ENCODE measurements around the gene PTPN21. TPM values are rescaled to one million over a fixed set of nuclear protein-coding genes. Genes with fewer than 3 reads are reported as not detected.
"Not testable (repeated sequence)": the region's sequence is repeated elsewhere in the genome, so short reads cannot be mapped to it uniquely, and the experiment has no call there.

PTPN21 gene
- total and polyA plus RNA-seq, 8 donors, result 3.5 to 63.0 (median 18.5) TPM

GRCh38 chr14:88541324-88541723 is 13.5 kb downstream of the PTPN21 start:
- H3K4me1 ChIP-seq, result peaks cover 0 to 48% (median 23%) of the 10 kb centered on the region in 4 donors
- DNase-seq, result no peak
- H3K36me3 ChIP-seq, result peaks cover 0 to 21% (median 12%) of the 10 kb centered on the region in 4 donors
- TF ChIP-seq, protein P1, sequence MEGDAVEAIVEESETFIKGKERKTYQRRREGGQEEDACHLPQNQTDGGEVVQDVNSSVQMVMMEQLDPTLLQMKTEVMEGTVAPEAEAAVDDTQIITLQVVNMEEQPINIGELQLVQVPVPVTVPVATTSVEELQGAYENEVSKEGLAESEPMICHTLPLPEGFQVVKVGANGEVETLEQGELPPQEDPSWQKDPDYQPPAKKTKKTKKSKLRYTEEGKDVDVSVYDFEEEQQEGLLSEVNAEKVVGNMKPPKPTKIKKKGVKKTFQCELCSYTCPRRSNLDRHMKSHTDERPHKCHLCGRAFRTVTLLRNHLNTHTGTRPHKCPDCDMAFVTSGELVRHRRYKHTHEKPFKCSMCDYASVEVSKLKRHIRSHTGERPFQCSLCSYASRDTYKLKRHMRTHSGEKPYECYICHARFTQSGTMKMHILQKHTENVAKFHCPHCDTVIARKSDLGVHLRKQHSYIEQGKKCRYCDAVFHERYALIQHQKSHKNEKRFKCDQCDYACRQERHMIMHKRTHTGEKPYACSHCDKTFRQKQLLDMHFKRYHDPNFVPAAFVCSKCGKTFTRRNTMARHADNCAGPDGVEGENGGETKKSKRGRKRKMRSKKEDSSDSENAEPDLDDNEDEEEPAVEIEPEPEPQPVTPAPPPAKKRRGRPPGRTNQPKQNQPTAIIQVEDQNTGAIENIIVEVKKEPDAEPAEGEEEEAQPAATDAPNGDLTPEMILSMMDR (IDR thresholded peaks at IDR 0.05), result no peak
- TF ChIP-seq EP300 (IDR thresholded peaks at IDR 0.05) (no peak), POLR2A (IDR thresholded peaks at IDR 0.05) (no peak), POLR2AphosphoS5 (IDR thresholded peaks at IDR 0.05) (no peak)
- H3K27me3 ChIP-seq, result no peaks in the 10 kb centered on the region
- intact Hi-C loops (cut with DNase I; ENCODE audit: low total_unique reads), result loop anchor here (10.0 kb wide), 1 partner anchor 47 kb away; no protein-coding TSS in a partner anchor
- 85 to 96% (median 94%) methylated on average over 1 of the region's 1 CpG for WGBS, 5 donors
- H3K4me3 ChIP-seq, result no peak overlapping the region
- H3K27ac ChIP-seq, result no peak overlapping the region
- no peaks in the 10 kb centered on the region for H3K9me3 ChIP-seq

DNA sequence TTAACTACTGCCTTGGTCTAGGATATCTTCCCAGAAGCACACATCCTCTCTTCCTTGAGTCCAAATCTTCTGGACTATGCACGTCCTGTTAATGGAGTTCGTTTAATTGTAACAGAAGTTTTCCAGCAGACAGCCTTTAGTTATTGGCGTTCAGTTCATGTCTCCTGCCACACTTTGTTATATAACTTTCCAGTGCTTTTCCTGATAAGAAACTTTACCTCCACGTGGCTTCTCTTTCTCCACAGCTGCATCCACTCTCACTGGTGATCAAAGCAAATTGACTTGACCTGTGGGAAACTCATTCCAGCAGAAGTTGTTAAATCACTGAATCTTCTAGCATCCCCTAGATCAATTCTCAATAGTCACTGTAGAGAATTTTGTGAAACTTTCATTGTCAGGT is 19.0 kb downstream of the PTPN21 start:
- Histone ChIP-seq H3K4me1 (peaks cover 5 to 36% (median 21%) of the 10 kb centered on the region in 4 donors), H3K4me3 (no peak overlapping the region), H3K27ac (peak overlapping the region in 4 of 5 donors; percentile 31 to 57 (median 40)), H3K27me3 (no peaks in the 10 kb centered on the region), H3K36me3 (peaks cover 0 to 27% (median 6%) of the 10 kb centered on the region in 4 donors), H3K9me3 (no peaks in the 10 kb centered on the region)
- WGBS, 5 donors, result 14 to 33% (median 20%) methylated on average over 4 of the region's 4 CpGs
- DNase-seq, result no peak
- intact Hi-C loops (cut with DNase I; ENCODE audit: low total_unique reads), result no loop called here
- TF ChIP-seq POLR2AphosphoS5 (IDR thresholded peaks at IDR 0.05), result no peak
- TF ChIP-seq EP300 (IDR thresholded peaks at IDR 0.05), result no peak
- TF ChIP-seq POLR2A (IDR thresholded peaks at IDR 0.05), result no peak
- TF ChIP-seq, protein P1 (IDR thresholded peaks at IDR 0.05), result no peak

DNA sequence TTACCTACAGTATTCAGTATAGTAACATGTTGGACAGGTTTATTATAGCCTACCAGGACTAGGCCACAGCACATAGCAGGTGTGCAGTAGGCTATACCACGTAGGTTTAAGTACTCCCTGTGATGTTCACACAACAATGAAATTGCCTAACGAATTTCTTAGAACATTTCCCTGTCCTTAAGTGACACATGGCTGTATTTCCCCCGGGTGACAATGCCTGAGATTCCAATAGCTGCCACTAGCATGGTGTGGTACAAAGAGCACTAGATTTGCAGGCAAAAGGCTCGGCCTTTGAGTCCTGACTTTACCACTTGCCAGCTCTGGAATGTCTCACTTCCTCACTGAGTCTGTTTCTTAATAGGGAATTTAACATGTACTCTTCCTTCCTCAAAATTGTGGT is 19.7 kb downstream of the PTPN21 start:
- peaks cover 5 to 36% (median 21%) of the 10 kb centered on the region in 4 donors for H3K4me1 ChIP-seq
- peaks cover 0 to 5% (median under 1%) of the 10 kb centered on the region in 4 donors for H3K9me3 ChIP-seq
- WGBS, 5 donors, result 16 to 41% (median 33%) methylated on average over 4 of the region's 4 CpGs
- H3K27me3 ChIP-seq, result no peaks in the 10 kb centered on the region
- peak in 1 of 2 donors; percentile 57 for DNase-seq
- H3K27ac ChIP-seq, result peak overlapping the region in 4 of 5 donors; percentile 31 to 57 (median 40)
- no peak overlapping the region for H3K4me3 ChIP-seq
- TF ChIP-seq POLR2A (IDR thresholded peaks at IDR 0.05), result no peak
- no peak for TF ChIP-seq EP300 (IDR thresholded peaks at IDR 0.05)
- TF ChIP-seq, protein P1 (IDR thresholded peaks at IDR 0.05), result peak in 2 of 7 experiments; percentile 7 to 13
- peak in 1 of 3 donors; percentile 23 for TF ChIP-seq POLR2AphosphoS5 (IDR thresholded peaks at IDR 0.05)
- intact Hi-C loops (cut with DNase I; ENCODE audit: low total_unique reads), result no loop called here
- H3K36me3 ChIP-seq, result peaks cover 0 to 27% (median 6%) of the 10 kb centered on the region in 4 donors

DNA sequence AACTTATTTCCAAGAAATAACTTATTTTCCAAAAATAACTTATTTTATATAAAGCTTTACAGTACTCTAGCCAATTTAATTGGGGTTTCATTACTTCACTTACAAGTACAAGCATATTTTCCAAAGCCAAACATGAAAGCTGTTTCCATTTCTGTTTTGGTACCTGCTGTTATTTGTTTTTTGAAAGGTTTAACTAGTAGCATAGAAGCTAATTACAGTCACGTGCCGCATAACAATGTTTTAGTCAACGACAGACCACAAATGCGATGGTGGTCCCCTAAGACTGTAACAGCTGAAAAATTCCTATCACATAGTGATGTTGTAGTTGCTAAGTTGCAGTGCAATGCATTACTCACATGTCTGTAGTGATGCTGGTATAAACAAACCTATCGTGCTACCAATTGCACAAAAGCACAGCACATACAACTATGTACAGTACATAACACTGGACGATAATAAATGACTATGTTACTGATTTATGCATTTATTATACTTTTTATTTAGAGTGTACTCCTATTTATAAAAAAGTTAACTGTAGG is 21.7 kb downstream of the PTPN21 start:
- H3K4me1 ChIP-seq, result peaks cover 5 to 36% (median 17%) of the 10 kb centered on the region in 4 donors
- peaks cover 0 to 32% (median 3%) of the 10 kb centered on the region in 4 donors for H3K36me3 ChIP-seq
- intact Hi-C loops (cut with DNase I; ENCODE audit: low total_unique reads), result no loop called here
- TF ChIP-seq EP300 (IDR thresholded peaks at IDR 0.05), result no peak
- TF ChIP-seq POLR2A (IDR thresholded peaks at IDR 0.05), result no peak
- no peak for TF ChIP-seq POLR2AphosphoS5 (IDR thresholded peaks at IDR 0.05)
- TF ChIP-seq, protein P1 (IDR thresholded peaks at IDR 0.05), result no peak
- no peak for DNase-seq
- peaks cover 0 to 6% (median 3%) of the 10 kb centered on the region in 4 donors for H3K9me3 ChIP-seq
- no peaks in the 10 kb centered on the region for H3K27me3 ChIP-seq
- no peak overlapping the region for H3K27ac ChIP-seq
- no peak overlapping the region for H3K4me3 ChIP-seq
- WGBS, 5 donors, result 81 to 94% (median 91%) methylated on average over 6 of the region's 6 CpGs

- DNase-seq; H3K9me3 ChIP-seq; intact Hi-C loops (cut with DNase I; ENCODE audit: low total_unique reads); H3K4me1 ChIP-seq; H3K27me3 ChIP-seq; H3K27ac ChIP-seq; H3K4me3 ChIP-seq: not testable (repeated sequence)
- peaks cover 0 to 25% (median 2%) of the 10 kb centered on the region in 4 donors for H3K36me3 ChIP-seq
- 85 to 100% (median 100%) methylated on average over 1 of the region's 1 CpG for WGBS, 5 donors
Measured at GRCh38 chr14:88529889-88530288, 24.9 kb downstream of the PTPN21 start.

Measured in stomach (tissue), 9 donors.